ENCODE measurements around the gene HBP1. TPM values are rescaled to one million over a fixed set of nuclear protein-coding genes. Genes with fewer than 3 reads are reported as not detected.

Gene HBP1, protein sequence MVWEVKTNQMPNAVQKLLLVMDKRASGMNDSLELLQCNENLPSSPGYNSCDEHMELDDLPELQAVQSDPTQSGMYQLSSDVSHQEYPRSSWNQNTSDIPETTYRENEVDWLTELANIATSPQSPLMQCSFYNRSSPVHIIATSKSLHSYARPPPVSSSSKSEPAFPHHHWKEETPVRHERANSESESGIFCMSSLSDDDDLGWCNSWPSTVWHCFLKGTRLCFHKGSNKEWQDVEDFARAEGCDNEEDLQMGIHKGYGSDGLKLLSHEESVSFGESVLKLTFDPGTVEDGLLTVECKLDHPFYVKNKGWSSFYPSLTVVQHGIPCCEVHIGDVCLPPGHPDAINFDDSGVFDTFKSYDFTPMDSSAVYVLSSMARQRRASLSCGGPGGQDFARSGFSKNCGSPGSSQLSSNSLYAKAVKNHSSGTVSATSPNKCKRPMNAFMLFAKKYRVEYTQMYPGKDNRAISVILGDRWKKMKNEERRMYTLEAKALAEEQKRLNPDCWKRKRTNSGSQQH
- total RNA-seq (2012; rRNA removed) (69.9 and 70.0 TPM in 2 replicates), polyA plus RNA-seq (2012; rRNA removed) (19.0 and 27.1 TPM in 2 replicates), Bru-seq, nascent RNA (percentile 86 among the genes with signal in this experiment), BruChase-seq, experiment 1, labeled RNA remaining after a 6-hour chase (percentile 71 among the genes with signal in this experiment), BruChase-seq, experiment 2, labeled RNA remaining after a 2-hour chase (percentile 77 among the genes with signal in this experiment)
- polyA plus RNA-seq (2012; cell fraction: cytosol; rRNA removed) = 7.8 and 10.8 TPM in 2 replicates
- 11.3 and 41.1 TPM in 2 replicates for polyA plus RNA-seq (2012; cell fraction: nucleus; rRNA removed; ENCODE audit: low replicate concordance)
- long read RNA-seq, transcript HBP1-201 (11 exons, 2,829 nt) = minor isoform, 8 of 43 reads
- long read RNA-seq, transcript HBP1-208 (11 exons, 2,704 nt) = major isoform, 16 of 43 reads
- long read RNA-seq, partial matches to known transcripts = 12 of 43 reads
- long read RNA-seq, other reads (novel, unspliced or antisense) = 7 of 43 reads

DNA sequence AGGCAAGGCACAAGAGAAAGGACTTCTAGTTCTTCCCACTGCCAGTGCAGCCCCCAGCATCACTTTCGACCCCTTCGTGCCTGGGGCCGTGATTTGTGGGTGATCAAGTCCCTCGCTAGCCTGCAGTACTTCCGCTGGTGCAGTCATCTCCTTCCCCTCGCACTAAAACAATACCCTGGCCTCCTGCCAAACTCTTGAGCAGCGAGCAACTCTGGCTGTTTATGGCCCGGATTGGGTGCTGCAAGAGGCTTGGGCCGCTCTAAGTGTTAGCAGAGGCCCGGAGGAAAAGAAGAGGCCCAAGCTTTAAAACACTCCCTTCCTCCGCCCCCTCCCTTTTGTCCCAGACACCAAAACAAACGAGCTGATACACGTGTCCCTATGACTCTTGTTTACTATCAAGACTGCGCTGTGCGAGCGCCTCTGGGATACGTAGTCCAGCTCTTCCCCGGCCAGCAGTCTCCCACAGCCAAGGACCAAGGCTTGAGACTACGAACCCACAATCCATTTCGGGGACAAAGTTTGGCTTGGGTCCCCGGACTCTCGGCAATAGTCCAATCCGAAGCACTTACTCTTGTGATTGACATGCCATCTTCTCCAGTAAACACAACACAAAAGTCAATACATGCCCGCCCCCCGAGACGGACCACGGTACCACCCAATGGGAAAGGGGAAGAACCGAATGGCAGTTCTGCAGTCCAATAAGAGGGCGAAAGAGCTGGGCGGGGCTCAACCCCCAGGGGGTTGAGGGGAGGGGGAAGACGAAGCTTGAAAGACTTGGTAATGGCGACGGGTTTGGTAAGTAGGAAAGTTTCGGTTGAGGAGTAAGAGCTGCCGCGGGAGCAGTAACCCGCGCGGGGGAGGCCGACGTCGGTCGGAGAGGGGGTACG lies at the start of gene HBP1:
TSS of gene HBP1 (plus strand) at position 771 of the 887 bp plus-strand sequence. CDS start 10,891 bp downstream, outside the sequence.
- ATAC-seq (ENCODE audit: low read depth) = peak; percentile 90
- no peaks in the 10 kb centered on the region for H3K4me1 ChIP-seq (ENCODE audit: control insufficient read depth, insufficient read depth, low read length)
- peak within 1 kb of the TSS; percentile 97 for H2AK9ac ChIP-seq (replicated peaks; ENCODE audit: low read depth, low read length, poor library complexity)
- H3K14ac ChIP-seq (replicated peaks; ENCODE audit: low read depth, low read length) = peak within 1 kb of the TSS; percentile 68
- H3K18ac ChIP-seq (ENCODE audit: low read depth, low read length) = peak within 1 kb of the TSS; percentile 88
- peak within 1 kb of the TSS; percentile 88 for H3K27ac ChIP-seq (ENCODE audit: insufficient read depth, low read length)
- peak within 1 kb of the TSS; percentile 88 for H2BK5ac ChIP-seq (ENCODE audit: low read depth, low read length, poor library complexity, severe bottlenecking)
- peaks cover 0 to 26% of the 10 kb centered on the region in 2 experiments; a peak in 3 of 4 replicates for H3K79me1 ChIP-seq (ENCODE audit: low read depth in 1 of 2, low read length in 2 of 2)
- H3K27me3 ChIP-seq (ENCODE audit: control insufficient read depth, insufficient read depth, low read length) = no peaks in the 10 kb centered on the region
- peak within 1 kb of the TSS; percentile 41; the same call in 1 of the 2 replicates for H2AK5ac ChIP-seq (ENCODE audit: low read depth, low read length)
- dilution Hi-C loops (cut with HindIII; ENCODE audit: low sequenced_read_pairs, unreplicated experiment) (no loop called here), in situ Hi-C loops (cut with MboI; ENCODE audit: low sequenced_read_pairs) (no loop called here), intact Hi-C loops (cut with micrococcal nuclease) (loop anchor here (1.0 to 5.0 kb wide), 2 partner anchors 45 to 376 kb away; no protein-coding TSS in a partner anchor)
- ChIA-PET CTCF (interaction anchor here (0.6 to 0.9 kb wide), 9 partner anchors 11 to 661 kb away, joined by 3 to 6 read pairs (median 3); no protein-coding TSS in a partner anchor), POLR2A (ENCODE audit: unreplicated experiment) (interaction anchor here (0.6 to 1.1 kb wide), 5 partner anchors 9 to 1009 kb away, joined by 3 to 5 read pairs (median 4); no protein-coding TSS in a partner anchor)
- peak within 1 kb of the TSS; percentile 74 for H3K9ac ChIP-seq (ENCODE audit: low read depth, low read length)
- peak within 1 kb of the TSS; percentile 45; the same call in 1 of the 2 replicates for H3K56ac ChIP-seq (ENCODE audit: extremely low read depth, insufficient read depth, low read length)
- H4K91ac ChIP-seq (ENCODE audit: insufficient read depth, low read depth, low read length) = peak within 1 kb of the TSS; percentile 60
- peak within 1 kb of the TSS; percentile 61; the same call in 1 of the 2 replicates for H2BK120ac ChIP-seq (ENCODE audit: low read depth, low read length)
- 0% methylated on average over 19 of the region's 44 CpGs; no CpG with 5 or more reads in 1 of the 2 experiments for WGBS, 2 experiments (ENCODE audit: extremely low coverage in 2 of 2, insufficient read length in 1 of 2)
- H3K36me3 ChIP-seq (ENCODE audit: control insufficient read depth, insufficient read depth, low read length) = peaks cover 3% of the 10 kb centered on the region
- peak within 1 kb of the TSS; percentile 91 for H3K4me2 ChIP-seq (ENCODE audit: low read depth, low read length)
- H4K8ac ChIP-seq (ENCODE audit: low read depth in 2 of 2, low read length in 2 of 2) = peak within 1 kb of the TSS; percentile 6 to 75; a peak in 3 of 4 replicates
- H4K20me1 ChIP-seq (ENCODE audit: insufficient read depth, low read length) = peaks cover 20% of the 10 kb centered on the region
- peak; percentile 100 for DNase-seq
- peak within 1 kb of the TSS; percentile 67 for H3K4me3 ChIP-seq (ENCODE audit: insufficient read depth, low read depth, low read length)
- peak within 1 kb of the TSS; percentile 24; the same call in 1 of the 3 replicates for H2BK15ac ChIP-seq (ENCODE audit: low read depth, low read length)
- BruUV-seq (replicated peaks) = no TSS peak
- no peaks in the 10 kb centered on the region for H3K9me3 ChIP-seq (ENCODE audit: control insufficient read depth, insufficient read depth, low read length)
- H3K4ac ChIP-seq (ENCODE audit: low read depth, low read length) = peak within 1 kb of the TSS; percentile 84
- H4K5ac ChIP-seq (ENCODE audit: low read depth, low read length) = peak within 1 kb of the TSS; percentile 77
- H3K9me1 ChIP-seq (ENCODE audit: insufficient read depth, low read length) = no peaks in the 10 kb centered on the region
- peak within 1 kb of the TSS; percentile 85 for H3K23ac ChIP-seq (ENCODE audit: low read depth, low read length)
- H2AFZ ChIP-seq (replicated peaks; ENCODE audit: low read length, poor library complexity) = peak within 1 kb of the TSS; percentile 98
- H2BK20ac ChIP-seq (ENCODE audit: low read depth, low read length) = peak within 1 kb of the TSS; percentile 11; the same call in 1 of the 2 replicates
- TF ChIP-seq SMC3 (IDR thresholded peaks at IDR 0.05; ENCODE audit: low read depth, low read length) = no peak
- no peak for TF ChIP-seq RFX5 (IDR thresholded peaks at IDR 0.05; ENCODE audit: low read depth, low read length)
- TF ChIP-seq FOS (IDR thresholded peaks at IDR 0.05; ENCODE audit: low read depth, low read length) = peak; percentile 79; the same call in 1 of the 2 replicates
- no peak for TF ChIP-seq CEBPB (IDR thresholded peaks at IDR 0.05; ENCODE audit: low read depth, low read length)
- peak; percentile 79 for TF ChIP-seq POLR2A (IDR thresholded peaks at IDR 0.05; ENCODE audit: low read depth, low read length)
- TF ChIP-seq, protein P1, sequence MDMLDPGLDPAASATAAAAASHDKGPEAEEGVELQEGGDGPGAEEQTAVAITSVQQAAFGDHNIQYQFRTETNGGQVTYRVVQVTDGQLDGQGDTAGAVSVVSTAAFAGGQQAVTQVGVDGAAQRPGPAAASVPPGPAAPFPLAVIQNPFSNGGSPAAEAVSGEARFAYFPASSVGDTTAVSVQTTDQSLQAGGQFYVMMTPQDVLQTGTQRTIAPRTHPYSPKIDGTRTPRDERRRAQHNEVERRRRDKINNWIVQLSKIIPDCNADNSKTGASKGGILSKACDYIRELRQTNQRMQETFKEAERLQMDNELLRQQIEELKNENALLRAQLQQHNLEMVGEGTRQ (IDR thresholded peaks at IDR 0.05; ENCODE audit: low read depth, low read length) = peak; percentile 78
- peak; percentile 79 for TF ChIP-seq MAZ (IDR thresholded peaks at IDR 0.05; ENCODE audit: borderline replicate concordance, low read depth, low read length)
- no peak for TF ChIP-seq RCOR1 (IDR thresholded peaks at IDR 0.05; ENCODE audit: insufficient replicate concordance, low read length)
- TF ChIP-seq, protein P2, sequence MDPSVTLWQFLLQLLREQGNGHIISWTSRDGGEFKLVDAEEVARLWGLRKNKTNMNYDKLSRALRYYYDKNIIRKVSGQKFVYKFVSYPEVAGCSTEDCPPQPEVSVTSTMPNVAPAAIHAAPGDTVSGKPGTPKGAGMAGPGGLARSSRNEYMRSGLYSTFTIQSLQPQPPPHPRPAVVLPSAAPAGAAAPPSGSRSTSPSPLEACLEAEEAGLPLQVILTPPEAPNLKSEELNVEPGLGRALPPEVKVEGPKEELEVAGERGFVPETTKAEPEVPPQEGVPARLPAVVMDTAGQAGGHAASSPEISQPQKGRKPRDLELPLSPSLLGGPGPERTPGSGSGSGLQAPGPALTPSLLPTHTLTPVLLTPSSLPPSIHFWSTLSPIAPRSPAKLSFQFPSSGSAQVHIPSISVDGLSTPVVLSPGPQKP (IDR thresholded peaks at IDR 0.05; ENCODE audit: borderline replicate concordance, low read depth, low read length) = no peak
- TF ChIP-seq MAFK (IDR thresholded peaks at IDR 0.05; ENCODE audit: low read depth, low read length) = no peak

Measured in IMR-90 (cell line).